GM18499 (cell line): Measurements from ENCODE around the gene SPAM1.
"Not testable (repeated sequence)": the region's sequence is repeated elsewhere in the genome, so short reads cannot be mapped to it uniquely, and the experiment has no call there.

Experiments used
- ATAC-seq: cut with Tn5 transposase; IDR thresholded peaks from one replicate; pipeline ENCODE4 v1.9.1; 2021; ENCODE audit warnings: moderate number of reproducible peaks; ENCODE audit not compliant: insufficient read depth, unreplicated experiment

SPAM1 gene, protein sequence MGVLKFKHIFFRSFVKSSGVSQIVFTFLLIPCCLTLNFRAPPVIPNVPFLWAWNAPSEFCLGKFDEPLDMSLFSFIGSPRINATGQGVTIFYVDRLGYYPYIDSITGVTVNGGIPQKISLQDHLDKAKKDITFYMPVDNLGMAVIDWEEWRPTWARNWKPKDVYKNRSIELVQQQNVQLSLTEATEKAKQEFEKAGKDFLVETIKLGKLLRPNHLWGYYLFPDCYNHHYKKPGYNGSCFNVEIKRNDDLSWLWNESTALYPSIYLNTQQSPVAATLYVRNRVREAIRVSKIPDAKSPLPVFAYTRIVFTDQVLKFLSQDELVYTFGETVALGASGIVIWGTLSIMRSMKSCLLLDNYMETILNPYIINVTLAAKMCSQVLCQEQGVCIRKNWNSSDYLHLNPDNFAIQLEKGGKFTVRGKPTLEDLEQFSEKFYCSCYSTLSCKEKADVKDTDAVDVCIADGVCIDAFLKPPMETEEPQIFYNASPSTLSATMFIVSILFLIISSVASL

DNA sequence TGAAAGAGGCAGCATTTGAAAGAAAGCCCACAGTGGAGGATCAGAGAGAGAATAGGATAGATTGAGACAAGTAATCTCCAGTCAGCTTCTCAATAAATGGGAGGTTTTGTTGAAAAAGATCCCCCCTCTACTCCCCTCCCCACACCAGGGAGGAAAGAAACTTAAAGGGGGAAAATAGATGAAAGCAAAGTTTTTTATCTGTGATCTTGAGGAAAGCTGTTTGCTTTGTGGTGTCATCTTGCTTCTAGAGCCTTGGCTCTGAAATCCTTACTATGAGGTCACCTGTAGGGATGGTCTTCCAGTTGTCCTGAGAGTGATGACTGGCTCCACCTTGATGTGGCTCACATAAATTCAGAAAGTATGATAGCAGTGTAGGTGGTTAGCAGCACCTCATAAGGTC lies at the start of gene SPAM1:
TSS of gene SPAM1 (plus strand) at position 301 of the 400 bp plus-strand sequence. CDS start 28,330 bp downstream, outside the sequence.
- no peak for ATAC-seq

DNA sequence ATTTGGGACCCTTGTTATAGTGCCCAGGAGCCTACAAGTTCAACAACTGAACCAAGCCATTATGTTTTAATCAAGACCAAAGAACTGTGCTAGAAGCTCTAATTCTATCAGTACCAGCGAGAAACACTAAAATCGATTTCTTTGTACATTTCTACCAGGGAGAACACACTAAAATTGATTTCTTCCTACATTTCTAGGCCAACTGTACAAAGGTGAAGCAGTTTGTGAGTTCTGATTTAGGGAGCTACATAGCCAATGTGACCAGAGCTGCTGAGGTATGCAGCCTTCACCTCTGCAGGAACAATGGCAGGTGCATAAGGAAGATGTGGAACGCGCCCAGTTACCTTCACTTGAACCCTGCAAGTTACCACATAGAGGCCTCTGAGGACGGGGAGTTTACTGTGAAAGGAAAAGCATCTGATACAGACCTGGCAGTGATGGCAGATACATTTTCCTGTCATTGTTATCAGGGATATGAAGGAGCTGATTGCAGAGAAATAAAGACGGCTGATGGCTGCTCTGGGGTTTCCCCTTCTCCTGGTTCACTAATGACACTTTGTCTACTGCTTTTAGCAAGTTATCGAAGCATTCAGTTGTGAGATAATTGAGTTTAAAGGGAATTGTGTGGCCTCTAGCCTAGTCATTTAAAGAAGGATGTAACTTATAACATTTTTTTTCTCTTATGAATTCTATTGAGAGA lies 48.3 kb upstream of the SPAM1 start:
- no peak for ATAC-seq

DNA sequence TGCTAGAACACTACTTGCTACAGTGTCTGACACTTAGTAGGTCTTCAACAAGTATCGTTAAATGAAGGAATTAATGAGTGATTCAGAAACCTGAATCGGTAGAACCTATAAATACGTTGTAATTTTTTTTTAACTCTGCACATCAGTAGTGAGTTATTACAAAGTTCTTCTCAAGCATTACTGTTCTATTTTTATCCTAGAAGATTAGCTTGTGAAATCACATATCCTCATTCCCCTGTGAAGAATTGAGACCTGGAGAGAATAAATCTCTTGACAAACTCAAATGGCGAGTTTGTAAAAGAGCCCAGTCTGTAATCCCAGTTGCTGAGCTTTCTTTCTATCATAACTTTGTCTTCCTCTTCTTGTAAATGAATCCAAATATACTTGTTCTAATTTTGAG lies 45.4 kb upstream of the SPAM1 start:
- no peak for ATAC-seq

DNA sequence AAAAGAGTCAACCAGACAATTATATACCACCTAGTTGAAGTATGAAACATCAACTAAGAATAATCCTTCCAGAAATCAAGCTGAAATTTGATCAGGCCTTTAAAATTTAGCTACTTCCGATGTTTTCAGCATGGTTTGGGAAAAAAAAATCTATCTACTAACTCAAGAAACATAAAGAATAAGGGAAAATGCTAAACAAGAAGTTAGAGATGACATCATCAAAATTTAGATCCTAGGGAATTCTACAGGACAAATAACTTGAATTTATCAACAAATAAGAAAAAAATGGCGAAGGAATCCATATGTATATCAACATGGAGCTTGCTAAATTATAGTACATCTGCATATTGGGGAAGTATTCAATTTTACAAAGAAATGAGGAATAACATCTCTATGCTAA lies 43.7 kb upstream of the SPAM1 start:
- ATAC-seq: no peak

DNA sequence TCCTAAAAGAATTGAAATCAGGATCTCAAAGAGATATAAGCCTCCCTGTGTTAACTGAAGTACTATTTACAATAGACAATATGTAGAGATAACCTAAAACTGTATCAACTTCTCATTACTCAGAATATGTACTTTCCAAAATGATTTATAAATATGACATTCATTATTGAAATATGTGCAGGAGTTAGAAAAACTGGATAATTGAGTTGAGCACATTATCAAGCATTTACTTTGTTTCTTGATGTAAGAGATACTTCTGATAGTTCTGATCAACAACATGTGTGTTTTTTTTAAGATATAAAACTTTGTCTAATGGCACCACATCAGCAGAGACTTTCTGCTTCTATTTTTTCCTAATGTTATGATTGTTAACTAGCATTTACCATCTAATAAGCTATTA lies 41.9 kb upstream of the SPAM1 start:
- no peak for ATAC-seq

DNA sequence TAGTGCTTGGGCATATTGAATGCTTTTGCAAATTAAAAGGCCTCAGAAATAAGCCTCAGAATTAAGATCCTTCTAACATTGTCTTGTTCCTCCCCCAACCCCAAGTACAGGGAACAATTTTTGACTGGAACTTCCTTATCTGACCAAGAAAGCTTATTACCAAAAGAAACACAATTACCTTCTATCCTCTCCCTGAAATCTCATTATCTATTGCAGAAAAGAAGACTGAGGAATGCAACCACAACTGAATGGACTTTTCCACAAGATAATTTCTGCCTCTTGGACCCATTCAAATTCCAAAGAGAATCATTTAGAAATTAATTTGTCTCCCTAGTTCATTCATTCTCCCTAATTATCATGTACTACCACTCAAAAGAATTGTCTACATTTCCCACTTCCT lies 36.8 kb upstream of the SPAM1 start:
- no peak for ATAC-seq

DNA sequence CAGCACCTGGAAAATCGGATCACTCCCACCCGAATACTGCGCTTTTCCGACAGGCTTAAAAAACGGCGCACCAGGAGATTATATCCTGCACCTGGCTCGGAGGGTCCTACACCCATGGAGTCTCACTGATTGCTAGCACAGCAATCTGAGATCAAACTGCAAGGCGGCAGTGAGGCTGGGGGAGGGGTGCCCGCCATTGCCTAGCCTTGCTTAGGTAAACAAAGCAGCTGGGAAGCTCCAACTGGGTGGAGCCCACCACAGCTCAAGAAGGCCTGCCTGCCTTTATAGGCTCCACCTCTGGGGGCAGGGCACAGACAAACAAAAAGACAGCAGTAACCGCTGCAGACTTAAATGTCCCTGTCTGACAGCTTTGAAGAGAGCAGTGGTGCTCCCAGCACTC lies 30.3 kb upstream of the SPAM1 start:
- ATAC-seq: not testable (repeated sequence)

DNA sequence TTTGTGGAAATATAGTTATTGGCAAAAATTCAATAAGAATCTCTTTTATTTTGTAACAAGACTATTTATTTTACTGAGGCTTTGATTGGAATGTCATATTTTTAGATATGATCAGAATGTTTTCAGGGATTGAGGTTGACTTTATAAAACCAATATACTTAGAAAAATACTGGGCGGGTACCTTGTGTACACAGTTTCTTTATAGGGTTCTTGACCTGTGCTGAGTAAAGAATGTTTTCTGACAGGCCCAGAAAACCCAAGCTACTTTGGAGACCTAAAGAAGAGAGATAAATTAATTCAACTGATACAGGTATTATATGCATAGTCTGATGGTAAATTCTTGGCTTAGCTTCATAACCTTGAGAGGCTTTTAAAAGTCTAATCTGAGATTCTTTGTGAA lies 23.9 kb upstream of the SPAM1 start:
- no peak for ATAC-seq

DNA sequence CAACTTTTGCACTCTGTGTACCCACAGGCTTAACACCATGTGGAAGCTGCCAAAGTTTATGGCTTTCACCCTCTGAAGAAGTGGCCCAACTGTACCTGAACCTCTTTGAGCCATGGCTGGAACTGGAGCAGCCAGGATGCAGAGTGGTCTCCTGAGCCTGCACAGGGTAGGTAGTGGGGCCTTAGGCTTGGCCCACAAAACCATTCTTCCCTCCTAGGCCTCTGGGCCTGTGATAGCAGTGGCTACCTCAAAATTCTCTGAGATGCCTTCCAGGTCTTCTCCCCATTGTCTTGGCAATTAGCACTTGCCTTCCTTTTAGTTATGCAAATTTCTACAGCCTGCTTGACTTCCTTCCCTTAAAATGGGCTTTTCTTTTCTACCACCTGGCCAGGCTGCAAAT lies 19.3 kb upstream of the SPAM1 start:
- no peak for ATAC-seq

DNA sequence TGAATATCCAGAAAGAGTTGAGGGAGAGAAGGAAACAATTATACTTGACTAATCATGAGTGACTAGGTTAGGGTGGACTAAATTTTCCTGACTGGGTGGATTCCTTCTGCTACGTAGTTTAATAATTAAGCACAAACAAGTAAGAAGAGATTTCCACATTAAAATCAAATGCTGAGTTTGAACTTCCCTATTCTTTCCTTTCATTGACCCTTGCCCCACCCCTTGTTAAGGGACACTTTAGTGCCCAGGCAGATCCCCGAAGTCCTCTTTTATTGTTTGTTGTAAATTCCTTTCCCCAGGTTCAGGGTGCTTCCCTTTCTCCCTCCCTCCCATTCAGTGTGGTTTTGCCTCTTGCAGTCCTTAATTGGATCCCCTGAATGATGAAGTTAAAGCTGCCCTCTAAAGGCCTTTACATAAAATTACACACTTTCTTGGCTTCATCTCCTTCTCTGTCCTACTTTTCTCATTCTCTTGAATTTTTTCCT lies 8.8 kb upstream of the SPAM1 start:
- no peak for ATAC-seq

DNA sequence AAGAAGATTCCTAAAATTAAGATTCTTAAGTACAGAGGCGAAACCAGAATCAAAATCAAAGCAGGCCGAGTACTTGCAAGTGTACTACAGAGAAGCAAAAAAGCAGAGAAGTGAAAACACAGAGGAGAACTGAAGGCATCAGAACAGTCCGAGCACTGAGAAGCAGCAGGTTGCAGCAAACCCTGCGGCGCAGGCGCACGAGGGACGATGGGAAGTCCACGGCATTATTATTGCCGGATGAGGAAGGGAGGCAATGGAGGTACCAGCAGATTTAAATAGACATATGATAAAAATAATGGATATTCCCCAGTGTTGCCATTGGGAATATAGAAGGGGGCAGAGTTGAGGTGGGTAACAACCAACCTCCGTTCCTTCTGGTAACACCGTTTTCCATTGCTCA lies 7.2 kb upstream of the SPAM1 start:
- no peak for ATAC-seq

DNA sequence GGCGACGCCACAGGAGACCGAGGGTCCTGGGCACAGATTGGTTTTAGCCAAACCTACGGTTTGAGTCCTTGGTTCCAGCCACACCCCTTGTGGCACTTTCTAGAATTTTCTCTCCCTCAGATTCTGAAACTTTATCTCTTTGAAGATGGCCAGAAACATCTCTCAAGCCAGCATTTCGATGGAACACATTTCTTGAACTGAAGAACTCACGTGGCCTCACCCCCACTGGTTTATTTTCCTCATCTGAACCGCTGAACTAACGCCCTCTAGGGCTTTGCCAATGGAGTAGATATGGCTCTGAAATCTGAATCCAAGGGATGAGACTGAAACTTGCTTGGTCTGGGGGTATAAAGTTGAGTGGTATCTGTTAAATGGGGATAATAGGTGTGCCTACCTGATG lies 6.7 kb upstream of the SPAM1 start:
- ATAC-seq: no peak

DNA sequence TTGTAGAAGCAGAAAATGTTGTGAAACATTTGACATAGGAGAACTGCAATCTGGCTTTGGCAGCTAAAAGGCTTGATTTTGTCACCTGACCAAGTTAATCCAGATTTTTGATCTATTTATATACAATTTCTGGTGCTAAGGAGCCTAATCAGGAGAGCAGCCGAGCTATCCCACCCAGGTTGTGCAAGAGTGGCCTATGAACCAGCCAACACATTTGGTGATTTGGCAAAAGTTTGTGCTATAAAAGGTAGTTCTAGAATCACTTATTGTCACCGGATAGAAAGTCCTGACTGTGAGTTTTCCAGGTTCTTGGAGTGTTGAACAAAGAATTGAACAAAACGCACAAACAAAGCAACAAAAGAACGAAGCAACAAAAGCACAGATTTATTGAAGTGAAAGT lies 1.4 kb upstream of the SPAM1 start:
- no peak for ATAC-seq

DNA sequence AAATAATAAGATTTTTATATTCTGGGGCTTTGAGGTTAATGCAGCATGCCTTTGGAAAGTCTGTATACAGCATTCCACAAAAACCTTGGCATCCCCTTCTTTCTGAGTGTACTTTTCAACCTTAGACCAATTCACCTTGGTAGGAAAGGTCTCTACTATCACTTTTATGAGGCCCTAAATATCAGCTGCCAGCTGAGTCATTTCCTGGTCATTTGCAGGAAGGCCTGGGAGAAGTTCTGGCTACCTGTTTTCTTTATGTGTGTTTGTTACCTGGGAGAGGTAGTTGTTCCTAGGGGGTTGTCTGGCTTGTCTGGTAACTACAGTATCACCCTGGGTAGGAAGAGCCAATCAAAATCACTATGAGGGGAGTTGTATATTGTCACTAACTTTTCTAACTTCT lies 4.1 kb downstream of the SPAM1 start:
- ATAC-seq: no peak

DNA sequence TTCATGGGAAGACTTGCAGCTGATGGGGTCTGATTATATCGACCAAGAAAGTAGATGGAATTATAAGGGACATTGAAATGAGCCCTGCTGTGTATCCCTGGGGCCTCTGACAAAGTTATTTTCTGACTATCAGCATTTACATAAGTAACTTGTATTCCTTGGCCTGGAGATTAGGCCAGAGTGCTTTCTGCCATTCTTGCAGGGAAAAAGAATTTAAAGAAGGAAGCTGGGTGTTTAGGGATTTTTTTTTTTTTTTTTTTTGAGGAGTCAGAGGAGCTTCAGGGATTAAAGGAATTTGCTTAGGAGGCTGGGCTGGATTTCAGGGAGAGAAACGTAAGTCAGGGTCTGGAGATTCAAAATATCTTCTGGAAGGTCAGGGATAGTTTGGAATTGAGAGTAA lies 4.6 kb downstream of the SPAM1 start:
- ATAC-seq: no peak

DNA sequence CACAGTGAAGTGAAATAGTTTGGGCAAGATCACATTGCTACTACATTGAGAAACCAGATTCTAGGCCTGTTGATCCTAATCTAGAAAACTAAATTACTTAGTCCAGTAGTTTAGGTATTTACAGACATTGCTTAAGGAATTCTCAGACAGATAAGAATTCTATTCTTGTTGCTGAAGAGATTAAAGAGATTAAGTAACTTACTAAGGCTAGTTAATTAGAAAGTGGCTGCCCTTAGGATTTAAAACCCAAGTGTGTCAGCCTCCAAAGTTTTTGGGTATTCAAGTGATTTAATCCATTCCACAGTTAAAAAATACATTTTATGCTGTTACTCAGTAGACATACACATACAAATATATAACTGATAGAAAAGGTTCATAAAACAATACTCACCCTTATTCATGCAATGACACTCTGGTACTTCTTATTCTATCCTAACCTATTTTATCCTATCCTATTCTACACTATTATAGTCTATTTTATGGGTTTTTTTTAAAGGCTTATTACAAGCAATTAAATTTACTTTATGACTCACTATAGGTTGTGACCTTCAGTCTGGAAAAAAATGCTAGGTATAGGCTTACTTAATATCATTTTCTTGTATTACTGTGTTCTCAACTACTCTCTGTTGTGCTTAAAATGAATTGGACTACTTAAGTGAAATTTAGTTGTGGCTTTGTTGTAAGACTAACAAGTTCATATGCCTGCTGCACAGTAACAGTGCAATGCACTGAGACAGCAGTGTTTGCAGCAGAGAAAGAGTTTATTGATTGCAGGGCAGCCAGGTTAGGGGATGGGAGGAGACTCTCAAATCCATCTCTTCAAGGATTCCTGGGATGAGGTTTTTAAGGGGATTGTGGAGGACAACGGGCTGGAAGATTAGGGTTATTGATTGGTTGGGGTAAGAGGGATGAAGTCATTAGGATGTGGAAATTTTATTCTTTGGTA lies 10.7 kb downstream of the SPAM1 start:
- no peak for ATAC-seq

DNA sequence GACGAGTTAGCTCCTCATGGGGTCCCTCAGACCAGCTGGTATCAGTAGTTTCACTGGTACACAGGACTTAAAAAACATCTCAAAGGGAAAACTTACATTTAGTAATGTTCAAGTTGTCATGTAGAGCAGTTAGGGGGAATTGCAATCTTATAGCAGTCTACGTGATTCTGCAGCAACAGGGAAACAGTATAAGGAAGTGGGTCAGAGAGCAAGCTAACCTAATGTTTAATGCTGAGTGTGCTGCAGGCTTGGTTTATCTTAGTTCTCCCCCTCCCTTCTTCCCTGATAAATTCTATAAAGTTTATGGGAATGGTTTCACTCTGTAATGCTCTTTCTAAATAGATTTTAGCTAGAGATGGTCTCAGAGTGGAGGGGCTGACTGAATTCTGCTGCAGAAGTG lies 11.3 kb downstream of the SPAM1 start:
- ATAC-seq: no peak

DNA sequence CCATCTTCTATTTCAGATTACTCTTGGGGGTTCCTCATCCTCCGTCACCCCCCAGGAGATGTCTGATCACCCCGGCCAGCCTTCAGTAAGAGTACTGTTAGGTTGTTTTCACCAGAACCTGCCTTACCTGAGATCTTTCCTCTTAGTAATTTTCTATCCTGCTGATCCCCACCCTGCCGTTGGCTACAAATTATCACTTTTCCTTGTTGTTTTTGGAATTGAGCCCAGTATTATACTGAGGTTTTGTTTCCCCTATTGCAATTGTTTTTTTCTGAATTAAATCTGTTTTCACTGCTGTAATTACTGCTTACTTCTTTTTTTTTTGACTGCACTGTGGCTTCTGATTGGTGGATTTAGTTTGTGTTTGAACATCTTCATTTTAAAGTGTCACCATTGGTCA lies 14.7 kb downstream of the SPAM1 start:
- no peak for ATAC-seq

DNA sequence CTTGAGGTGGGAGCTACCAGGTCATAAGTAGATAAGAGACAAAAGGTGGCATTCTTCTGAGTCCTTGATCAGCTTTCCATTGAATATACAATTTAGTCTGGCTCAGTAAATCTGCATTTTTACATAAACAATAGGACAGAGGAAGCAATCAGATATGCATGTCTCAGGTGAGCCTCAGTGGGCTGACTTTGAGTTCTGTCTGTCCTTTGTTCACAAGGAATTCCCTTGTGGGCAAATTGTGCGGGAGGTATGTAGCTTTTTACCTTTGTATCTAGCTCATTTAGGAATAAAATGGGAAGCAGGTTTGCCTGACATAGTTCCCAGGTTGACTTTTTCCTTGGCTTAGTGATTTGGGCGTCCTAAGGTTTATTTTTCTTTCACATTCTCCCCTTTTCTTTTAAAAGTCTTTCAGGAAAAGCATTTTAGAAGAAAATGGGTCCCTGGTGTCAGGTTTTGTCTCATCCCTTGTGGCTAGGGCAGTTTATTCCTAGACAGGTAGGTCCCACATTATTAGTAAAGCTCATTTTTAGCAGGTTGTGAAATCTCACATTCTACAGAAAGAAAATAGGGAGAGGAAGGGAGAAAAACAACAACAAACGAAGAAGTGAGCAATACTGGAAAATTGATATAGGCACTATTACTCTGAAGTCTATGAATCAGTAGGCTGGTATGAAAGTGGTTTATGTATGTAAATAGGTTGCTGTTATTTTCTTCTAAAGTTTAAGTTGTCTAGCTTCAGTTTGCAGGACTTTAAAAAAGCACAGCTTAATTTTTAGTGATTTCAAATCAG lies 16.5 kb downstream of the SPAM1 start:
- no peak for ATAC-seq

DNA sequence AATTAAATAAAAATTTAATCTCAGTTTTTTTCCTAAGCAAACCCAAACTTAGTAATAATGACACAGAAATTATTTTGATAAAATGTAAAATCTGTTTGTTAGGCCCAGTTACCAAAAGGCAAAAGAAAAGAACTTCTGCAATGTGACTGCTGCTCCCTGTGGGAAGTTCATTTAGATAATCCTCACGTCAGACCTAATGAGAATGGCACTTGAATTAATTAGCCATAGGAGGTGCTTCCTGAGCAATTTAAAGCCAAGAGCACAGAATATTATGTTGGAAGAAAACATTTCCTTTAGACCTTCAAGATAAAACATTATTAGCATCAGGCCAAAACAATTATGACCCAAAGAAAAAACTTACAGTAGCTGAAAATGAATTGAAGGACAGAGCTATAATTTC lies 19.4 kb downstream of the SPAM1 start:
- no peak for ATAC-seq
